ENCODE results near the gene SLPI.

SLPI gene

GRCh38 chr20:45254383-45255262, at the start of gene SLPI:
Gene SLPI, minus strand, starts transcription at chr20:45254564. Its CDS starts 21 bp downstream, at chr20:45254543.
- DNase-seq: no peak

GRCh38 chr20:45303586-45304463, 49.5 kb upstream of the SLPI start:
- no peak for DNase-seq

GRCh38 chr20:45301824-45302271, 47.5 kb upstream of the SLPI start:
- DNase-seq: no peak

GRCh38 chr20:45300961-45301360, 46.6 kb upstream of the SLPI start:
- no peak for DNase-seq

- no peak for DNase-seq
Observed at GRCh38 chr20:45299786-45300185, 45.4 kb upstream of the SLPI start.

GRCh38 chr20:45297786-45298497, 43.6 kb upstream of the SLPI start:
- no peak for DNase-seq

- DNase-seq: no peak
Observed at GRCh38 chr20:45294659-45295058, 40.3 kb upstream of the SLPI start.

- DNase-seq: no peak
Observed at GRCh38 chr20:45294003-45294368, 39.6 kb upstream of the SLPI start.

- DNase-seq: peak; percentile 92
Observed at GRCh38 chr20:45293041-45294002, 39.0 kb upstream of the SLPI start.

- DNase-seq: no peak
Observed at GRCh38 chr20:45292343-45292742, 38.0 kb upstream of the SLPI start.

GRCh38 chr20:45291526-45291925, 37.2 kb upstream of the SLPI start:
- DNase-seq: no peak

GRCh38 chr20:45290677-45291355, 36.5 kb upstream of the SLPI start:
- peak; percentile 67 for DNase-seq

- DNase-seq: no peak
Observed at GRCh38 chr20:45289942-45290676, 35.7 kb upstream of the SLPI start.

GRCh38 chr20:45288860-45289259, 34.5 kb upstream of the SLPI start:
- no peak for DNase-seq

- no peak for DNase-seq
Observed at GRCh38 chr20:45288376-45288775, 34.0 kb upstream of the SLPI start.

GRCh38 chr20:45283551-45284057, 29.2 kb upstream of the SLPI start:
- DNase-seq: no peak

- DNase-seq: no peak
Observed at GRCh38 chr20:45282700-45283550, 28.6 kb upstream of the SLPI start.

GRCh38 chr20:45279992-45280391, 25.6 kb upstream of the SLPI start:
- DNase-seq: no peak

GRCh38 chr20:45275338-45275737, 21.0 kb upstream of the SLPI start:
- DNase-seq: no peak

Measured in activated CD4-positive, CD25-positive, alpha-beta regulatory T cell treated with anti-CD3 and anti-CD28 coated beads, Interleukin-2, amount 50 U/mL, for 72 hours (primary cell).